GM12878 (cell line): ENCODE results near the gene IFIT3.

Experiments used
- ETV6 ChIP-seq, 2 experiments: fragments of 450-650 bp in 1 of 2; IDR thresholded peaks in 1 of 2; conservative IDR thresholded peaks in 1 of 2; 2 replicates each; pipeline ENCODE4 v1.6.1; 2014; ENCODE audit warnings: antibody characterized with exemption in 1 of 2, borderline replicate concordance in 1 of 2, low read depth in 1 of 2, mild to moderate bottlenecking in 1 of 2, moderate library complexity in 1 of 2
- STAT3 ChIP-seq: IDR thresholded peaks from 2 replicates; pipeline ENCODE4 v1.6.1; 2011; ENCODE audit warnings: low read depth, low read length, improper control_type of control experiment
- ZNF207 ChIP-seq: fragments of 450-650 bp; IDR thresholded peaks from 2 replicates; pipeline ENCODE4 v1.6.1; 2014; ENCODE audit warnings: antibody characterized with exemption, mild to moderate bottlenecking, borderline replicate concordance
- ZNF274 ChIP-seq: IDR thresholded peaks from one replicate; pipeline ENCODE4 v1.8.0; 2011; ENCODE audit not compliant: insufficient read length, insufficient read depth
- TF ChIP-seq, protein P1 (sequence below): IDR thresholded peaks from 2 replicates; pipeline ENCODE4 v1.6.1; 2012; ENCODE audit warnings: low read depth, low read length, improper control_type of control experiment
- TF ChIP-seq, protein P2 (sequence below): IDR thresholded peaks from 2 replicates; pipeline ENCODE4 v1.6.1; 2012; ENCODE audit warnings: mild to moderate bottlenecking, low read depth, low read length

DNA sequence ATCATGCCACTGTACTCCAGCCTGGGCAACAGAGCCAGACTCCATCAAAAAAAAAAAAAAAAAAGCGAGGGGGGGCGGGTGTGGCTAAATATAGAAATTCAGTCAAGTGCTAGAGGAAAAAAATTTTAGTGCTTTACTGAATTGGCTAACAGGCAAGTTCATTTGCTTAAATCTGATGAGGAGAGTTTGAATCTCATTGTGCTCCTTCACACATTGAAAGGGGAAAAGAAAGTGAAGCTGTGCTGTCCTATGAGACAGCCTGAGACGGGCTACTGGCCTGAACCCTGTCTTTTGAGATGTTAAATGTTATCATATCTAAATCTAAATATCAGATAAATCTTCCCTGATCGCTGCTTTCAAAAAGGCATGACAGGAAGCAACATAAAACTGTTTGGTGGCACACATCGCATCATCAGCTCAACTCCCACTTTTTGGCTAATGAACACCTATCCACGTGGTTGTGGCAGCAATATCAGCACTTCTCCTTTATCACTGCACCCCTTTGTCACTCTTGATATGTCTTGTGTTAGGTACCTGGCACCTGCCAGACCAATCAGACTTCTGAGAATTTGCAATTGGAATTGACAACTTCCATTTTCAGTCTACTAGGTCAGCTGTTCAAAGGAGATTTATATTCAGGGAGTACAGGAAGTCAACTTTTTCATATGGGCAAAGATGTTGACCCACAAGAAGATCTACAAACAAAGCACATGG lies 36.1 kb downstream of the IFIT3 start:
- TF ChIP-seq ZNF207 (no peak), ZNF274 (no peak), STAT3 (no peak), ETV6 (conservative IDR thresholded peaks at IDR 0.05 in 1 of 2, IDR thresholded peaks at IDR 0.05 in 1 of 2; ENCODE audit: borderline replicate concordance in 1 of 2, low read depth in 1 of 2) (no peak)
- TF ChIP-seq, protein P1, sequence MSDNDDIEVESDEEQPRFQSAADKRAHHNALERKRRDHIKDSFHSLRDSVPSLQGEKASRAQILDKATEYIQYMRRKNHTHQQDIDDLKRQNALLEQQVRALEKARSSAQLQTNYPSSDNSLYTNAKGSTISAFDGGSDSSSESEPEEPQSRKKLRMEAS, result no peak
- TF ChIP-seq, protein P2, sequence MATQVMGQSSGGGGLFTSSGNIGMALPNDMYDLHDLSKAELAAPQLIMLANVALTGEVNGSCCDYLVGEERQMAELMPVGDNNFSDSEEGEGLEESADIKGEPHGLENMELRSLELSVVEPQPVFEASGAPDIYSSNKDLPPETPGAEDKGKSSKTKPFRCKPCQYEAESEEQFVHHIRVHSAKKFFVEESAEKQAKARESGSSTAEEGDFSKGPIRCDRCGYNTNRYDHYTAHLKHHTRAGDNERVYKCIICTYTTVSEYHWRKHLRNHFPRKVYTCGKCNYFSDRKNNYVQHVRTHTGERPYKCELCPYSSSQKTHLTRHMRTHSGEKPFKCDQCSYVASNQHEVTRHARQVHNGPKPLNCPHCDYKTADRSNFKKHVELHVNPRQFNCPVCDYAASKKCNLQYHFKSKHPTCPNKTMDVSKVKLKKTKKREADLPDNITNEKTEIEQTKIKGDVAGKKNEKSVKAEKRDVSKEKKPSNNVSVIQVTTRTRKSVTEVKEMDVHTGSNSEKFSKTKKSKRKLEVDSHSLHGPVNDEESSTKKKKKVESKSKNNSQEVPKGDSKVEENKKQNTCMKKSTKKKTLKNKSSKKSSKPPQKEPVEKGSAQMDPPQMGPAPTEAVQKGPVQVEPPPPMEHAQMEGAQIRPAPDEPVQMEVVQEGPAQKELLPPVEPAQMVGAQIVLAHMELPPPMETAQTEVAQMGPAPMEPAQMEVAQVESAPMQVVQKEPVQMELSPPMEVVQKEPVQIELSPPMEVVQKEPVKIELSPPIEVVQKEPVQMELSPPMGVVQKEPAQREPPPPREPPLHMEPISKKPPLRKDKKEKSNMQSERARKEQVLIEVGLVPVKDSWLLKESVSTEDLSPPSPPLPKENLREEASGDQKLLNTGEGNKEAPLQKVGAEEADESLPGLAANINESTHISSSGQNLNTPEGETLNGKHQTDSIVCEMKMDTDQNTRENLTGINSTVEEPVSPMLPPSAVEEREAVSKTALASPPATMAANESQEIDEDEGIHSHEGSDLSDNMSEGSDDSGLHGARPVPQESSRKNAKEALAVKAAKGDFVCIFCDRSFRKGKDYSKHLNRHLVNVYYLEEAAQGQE, result no peak
